Neuronal stem cell (in vitro differentiated cells): ENCODE data around the gene HELZ2.

Experiments used
- DNase-seq: peaks from one replicate; pipeline ENCODE4 v3.0.0-alpha.2; 2013; ENCODE audit warnings: low spot score
- H2AFZ ChIP-seq: one replicate; pipeline ENCODE4 v1.6.1; 2013; ENCODE audit warnings: mild to moderate bottlenecking, low read length, inconsistent platforms
- H2AK5ac ChIP-seq: 2 replicates; pipeline ENCODE4 v1.6.1; 2013; ENCODE audit warnings: low read depth, mild to moderate bottlenecking, inconsistent platforms, low read length, moderate library complexity, mixed read lengths
- H2BK120ac ChIP-seq: 2 replicates; pipeline ENCODE4 v1.6.1; 2013; ENCODE audit warnings: low read depth, mild to moderate bottlenecking, inconsistent platforms, low read length, moderate library complexity, mixed read lengths
- H2BK12ac ChIP-seq: one replicate; pipeline ENCODE4 v1.6.1; 2013; ENCODE audit warnings: low read length, inconsistent platforms
- H2BK15ac ChIP-seq: 2 replicates; pipeline ENCODE4 v1.6.1; 2013; ENCODE audit warnings: mild to moderate bottlenecking, low read length, inconsistent platforms, mixed read lengths
- H2BK5ac ChIP-seq: one replicate; pipeline ENCODE4 v1.6.1; 2013; ENCODE audit warnings: inconsistent platforms, mild to moderate bottlenecking, low read length, moderate library complexity
- H3K14ac ChIP-seq: one replicate; pipeline ENCODE4 v1.6.1; 2013; ENCODE audit warnings: low read length, inconsistent platforms
- H3K18ac ChIP-seq: 2 replicates; pipeline ENCODE4 v1.6.1; 2013; ENCODE audit warnings: low read length, inconsistent platforms
- H3K23ac ChIP-seq: 2 replicates; pipeline ENCODE4 v1.6.1; 2013; ENCODE audit warnings: low read depth, mild to moderate bottlenecking, mixed read lengths, low read length, inconsistent platforms; ENCODE audit not compliant: poor library complexity
- H3K27ac ChIP-seq: replicated peaks from 3 replicates; pipeline ENCODE4 v1.5.1; 2013; ENCODE audit warnings: low read length, inconsistent platforms
- H3K27me3 ChIP-seq, 3 experiments: 2 replicates each; pipeline ENCODE4 v1.6.1; 2013; ENCODE audit warnings: low read length in 3 of 3, mild to moderate bottlenecking in 2 of 3, inconsistent platforms in 1 of 3, low read depth in 1 of 3, mixed read lengths in 1 of 3, moderate library complexity in 1 of 3; ENCODE audit not compliant: control insufficient read depth in 3 of 3, insufficient read depth in 3 of 3
- H3K36me3 ChIP-seq, 2 donors: replicated peaks in 1 of 2; 2 replicates each; pipeline ENCODE4 v1.6.1; 2013; ENCODE audit warnings: low read length in 2 of 2; ENCODE audit not compliant: control insufficient read depth in 2 of 2, insufficient read depth in 2 of 2
- H3K4ac ChIP-seq: 2 replicates; pipeline ENCODE4 v1.6.1; 2013; ENCODE audit warnings: inconsistent platforms, mild to moderate bottlenecking, low read length, moderate library complexity
- H3K4me1 ChIP-seq, 2 donors: 1 replicate in 1 of 2; 2 replicates in 1 of 2; pipeline ENCODE4 v1.6.1; 2013; ENCODE audit warnings: low read length in 2 of 2, low read depth in 1 of 2; ENCODE audit not compliant: control insufficient read depth in 2 of 2, insufficient read depth in 1 of 2
- H3K4me2 ChIP-seq: one replicate; pipeline ENCODE4 v1.6.1; 2013; ENCODE audit warnings: mild to moderate bottlenecking, low read length, inconsistent platforms; ENCODE audit not compliant: insufficient read depth, poor library complexity, severe bottlenecking
- H3K4me3 ChIP-seq, 2 donors: 2 replicates each; pipeline ENCODE4 v1.5.1; 2013; ENCODE audit warnings: low read length in 2 of 2, mild to moderate bottlenecking in 2 of 2, inconsistent platforms in 1 of 2, moderate library complexity in 1 of 2
- H3K79me1 ChIP-seq: one replicate; pipeline ENCODE4 v1.6.1; 2013; ENCODE audit warnings: low read depth, mild to moderate bottlenecking, inconsistent platforms, low read length, moderate library complexity
- H3K9ac ChIP-seq: one replicate; pipeline ENCODE4 v1.6.1; 2013; ENCODE audit warnings: mild to moderate bottlenecking, low read depth, low read length, inconsistent platforms; ENCODE audit not compliant: poor library complexity
- H3K9me3 ChIP-seq, 2 donors: replicated peaks in 1 of 2; 2 replicates each; pipeline versions ENCODE3 to v1.6.1; 2013; ENCODE audit warnings: low read length in 2 of 2, mild to moderate bottlenecking in 2 of 2, inconsistent platforms in 1 of 2, low read depth in 1 of 2, mixed read lengths in 1 of 2, moderate library complexity in 1 of 2; ENCODE audit not compliant: control insufficient read depth in 2 of 2, insufficient read depth in 1 of 2
- H4K8ac ChIP-seq: one replicate; pipeline ENCODE4 v1.6.1; 2013; ENCODE audit warnings: low read depth, mild to moderate bottlenecking, inconsistent platforms, low read length, moderate library complexity
- H4K91ac ChIP-seq: one replicate; pipeline ENCODE4 v1.6.1; 2013; ENCODE audit warnings: low read length, low read depth, mild to moderate bottlenecking, inconsistent platforms; ENCODE audit not compliant: poor library complexity
- WGBS, 2 donors: extraction: QIAGEN DNeasy Blood & Tissue Kit; methylation state at CpG; one replicate each; pipeline ENCODE4 v1.1.7; 2013; ENCODE audit warnings: missing lambda C conversion rate in 2 of 2, mixed read lengths in 1 of 2; ENCODE audit not compliant: insufficient read length in 2 of 2, insufficient replicate concordance in 1 of 2; ENCODE audit errors: extremely low coverage in 2 of 2; 5-methylcytosine and 5-hydroxymethylcytosine counted together

HELZ2 gene

GRCh38 chr20:63534831-63535651, 39.0 kb downstream of the HELZ2 start:
- Histone ChIP-seq H2BK12ac (peak overlapping the region; percentile 97), H3K36me3 (no peaks in the 10 kb centered on the region), H4K8ac (peak overlapping the region; percentile 43), H2BK15ac (peak overlapping the region; percentile 75), H3K23ac (peak overlapping the region; percentile 98), H3K9ac (peak overlapping the region; percentile 60), H3K18ac (peak overlapping the region; percentile 65), H3K4me2 (no peak overlapping the region), H2BK5ac (peak overlapping the region; percentile 90), H3K79me1 (no peaks in the 10 kb centered on the region), H3K9me3 (peaks cover 0 to 2% of the 10 kb centered on the region in 2 donors), H2AFZ (no peak overlapping the region), H3K4me1 (peaks cover 16 to 20% of the 10 kb centered on the region in 2 donors), H3K27ac (no peak overlapping the region), H2BK120ac (no peak overlapping the region), H3K27me3 (peaks cover 0 to 3% (median 0%) of the 10 kb centered on the region in 3 experiments), H4K91ac (peak overlapping the region; percentile 99), H3K14ac (peak overlapping the region; percentile 97), H2AK5ac (peak overlapping the region; percentile 99), H3K4me3 (no peak overlapping the region), H3K4ac (no peak overlapping the region)
- WGBS, 2 donors = no CpG with 5 or more reads among the region's 49 CpGs
- DNase-seq = no peak

GRCh38 chr20:63534427-63534830, 39.6 kb downstream of the HELZ2 start:
- Histone ChIP-seq H3K4me3 (no peak overlapping the region), H2BK12ac (peak overlapping the region; percentile 97), H2BK5ac (no peak overlapping the region), H3K4ac (no peak overlapping the region), H2BK120ac (peak overlapping the region; percentile 76), H3K9me3 (peaks cover 0 to 2% of the 10 kb centered on the region in 2 donors), H2AFZ (no peak overlapping the region), H3K4me2 (no peak overlapping the region), H3K36me3 (no peaks in the 10 kb centered on the region), H3K9ac (peak overlapping the region; percentile 44), H3K79me1 (peaks cover 3% of the 10 kb centered on the region), H3K14ac (peak overlapping the region; percentile 97), H3K18ac (peak overlapping the region; percentile 65), H2BK15ac (peak overlapping the region; percentile 55), H3K4me1 (peaks cover 16 to 19% of the 10 kb centered on the region in 2 donors), H4K8ac (peak overlapping the region; percentile 43), H3K27me3 (peaks cover 0 to 2% (median 0%) of the 10 kb centered on the region in 3 experiments), H4K91ac (no peak overlapping the region), H2AK5ac (peak overlapping the region; percentile 99), H3K23ac (peak overlapping the region; percentile 5), H3K27ac (no peak overlapping the region)
- no CpG with 5 or more reads among the region's 12 CpGs for WGBS, 2 donors
- DNase-seq = no peak

- H3K36me3 ChIP-seq = peaks cover 0 to 2% of the 10 kb centered on the region in 2 donors
- no peak overlapping the region for H3K27ac ChIP-seq
- no peak overlapping the region for H4K91ac ChIP-seq
- H2BK120ac ChIP-seq = peak overlapping the region; percentile 76
- H3K9me3 ChIP-seq = peaks cover 0 to 2% of the 10 kb centered on the region in 2 donors
- peaks cover 6% of the 10 kb centered on the region for H3K79me1 ChIP-seq
- H2AK5ac ChIP-seq = peak overlapping the region; percentile 99
- H2AFZ ChIP-seq = no peak overlapping the region
- no CpG with 5 or more reads among the region's 28 CpGs for WGBS, 2 donors
- peak overlapping the region; percentile 31 for H2BK12ac ChIP-seq
- H3K4me1 ChIP-seq = peaks cover 16 to 19% of the 10 kb centered on the region in 2 donors
- peak overlapping the region; percentile 44 for H3K9ac ChIP-seq
- no peak overlapping the region for H2BK5ac ChIP-seq
- H3K23ac ChIP-seq = peak overlapping the region; percentile 5
- peak overlapping the region; percentile 3 for H4K8ac ChIP-seq
- no peak overlapping the region for H3K4ac ChIP-seq
- peak overlapping the region; percentile 97 for H3K14ac ChIP-seq
- DNase-seq = no peak
- H3K4me2 ChIP-seq = no peak overlapping the region
- no peak overlapping the region for H3K4me3 ChIP-seq
- H3K27me3 ChIP-seq = no peaks in the 10 kb centered on the region
- H3K18ac ChIP-seq = peak overlapping the region; percentile 3
- H2BK15ac ChIP-seq = peak overlapping the region; percentile 55
Observed at GRCh38 chr20:63533871-63534393, 40.1 kb downstream of the HELZ2 start.

DNA sequence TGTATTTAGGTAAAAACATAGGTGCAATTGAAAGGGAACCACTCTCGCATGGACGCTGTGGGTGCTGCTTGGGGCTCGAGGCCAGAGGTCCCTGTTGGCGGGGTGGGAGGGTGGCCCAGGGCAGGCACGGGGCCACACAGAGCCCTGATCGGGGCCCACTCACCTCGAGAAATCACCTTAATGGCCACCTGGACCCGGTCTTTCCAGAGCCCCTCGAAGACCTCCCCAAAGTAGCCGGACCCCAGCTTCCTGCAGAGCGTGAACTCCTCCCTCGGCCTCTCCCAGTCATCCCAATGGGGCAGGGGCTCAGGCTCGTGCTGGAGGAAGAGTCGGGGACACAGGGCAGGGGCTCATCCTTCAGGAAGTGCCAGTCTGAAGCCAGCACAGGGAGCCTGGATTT, 40.7 kb downstream of the HELZ2 start:
- no peak overlapping the region for H4K8ac ChIP-seq
- H3K4me1 ChIP-seq = peaks cover 16 to 17% of the 10 kb centered on the region in 2 donors
- no peak overlapping the region for H3K18ac ChIP-seq
- H2BK120ac ChIP-seq = no peak overlapping the region
- peak overlapping the region; percentile 75 for H3K14ac ChIP-seq
- H3K79me1 ChIP-seq = peaks cover 6% of the 10 kb centered on the region
- H2AK5ac ChIP-seq = no peak overlapping the region
- H4K91ac ChIP-seq = no peak overlapping the region
- no peak overlapping the region for H3K27ac ChIP-seq
- H3K4me3 ChIP-seq = no peak overlapping the region
- peaks cover 0 to 2% of the 10 kb centered on the region in 2 donors for H3K36me3 ChIP-seq
- H2BK15ac ChIP-seq = no peak overlapping the region
- WGBS, 2 donors = no CpG with 5 or more reads among the region's 14 CpGs
- no peaks in the 10 kb centered on the region for H3K27me3 ChIP-seq
- no peak overlapping the region for H2BK5ac ChIP-seq
- H2AFZ ChIP-seq = no peak overlapping the region
- no peak for DNase-seq
- no peak overlapping the region for H2BK12ac ChIP-seq
- H3K23ac ChIP-seq = no peak overlapping the region
- H3K4me2 ChIP-seq = no peak overlapping the region
- no peak overlapping the region for H3K4ac ChIP-seq
- no peak overlapping the region for H3K9ac ChIP-seq
- H3K9me3 ChIP-seq = peaks cover 0 to 2% of the 10 kb centered on the region in 2 donors
